K562 (cell line): ENCODE data around the gene TTC38. TPM values are rescaled to one million over a fixed set of nuclear protein-coding genes. Genes with fewer than 3 reads are reported as not detected.

ENCODE experiments used
- FOXJ3 ChIP-seq: sonication (generic); formaldehyde crosslinking; IDR thresholded peaks from 2 replicates; pipeline ENCODE4 v1.4.0; 2020; ENCODE audit warnings: mild to moderate bottlenecking, missing genetic modification reagents
- MECOM ChIP-seq: fragments of 250-450 bp; sonication (Bioruptor Pico); IDR thresholded peaks from 2 replicates; pipeline ENCODE4 v1.8.0; 2022; ENCODE audit warnings: inconsistent platforms
- MTA2 ChIP-seq: fragments of 450-650 bp; IDR thresholded peaks from 2 replicates; pipeline ENCODE4 v1.6.1; 2016; ENCODE audit warnings: low read depth
- TOE1 ChIP-seq, 2 experiments: fragments of 450-650 bp in 1 of 2; sonication (generic) in 1 of 2; formaldehyde crosslinking in 1 of 2; IDR thresholded peaks; 2 replicates each; pipeline versions ENCODE4 v1.7.1 to v1.8.0; 2016 to 2022; ENCODE audit warnings: borderline replicate concordance in 2 of 2, mild to moderate bottlenecking in 2 of 2, antibody characterized with exemption in 1 of 2, inconsistent platforms in 1 of 2, low read depth in 1 of 2, missing genetic modification reagents in 1 of 2, moderate library complexity in 1 of 2
- ZFPM2 ChIP-seq: fragments of 250-450 bp; sonication (Bioruptor Pico); IDR thresholded peaks from 2 replicates; pipeline ENCODE4 v1.5.1; 2022; ENCODE audit warnings: mild to moderate bottlenecking
- ZNF583 ChIP-seq: fragments of 250-450 bp; sonication (Bioruptor Pico); IDR thresholded peaks from 2 replicates; pipeline ENCODE4 v1.4.0; 2020
- polyA plus RNA-seq, 8 experiments: library from polyadenylated mRNA; depleted of rRNA in 4 of 8; stranded (reverse) in 5 of 8; unstranded in 3 of 8; fragments of >200 nt; fragmentation: Nextera tagmentation in 2 of 8; fragmentation: Illumina TruSeq in 1 of 8; extraction: Ambion mirVana in 2 of 8; extraction: Trizol in 1 of 8; gene quantifications; 2 replicates each; pipeline versions ENCODE4 v1.2.1 to v1.2.3, GENCODE V29; 2011 to 2014; ENCODE audit warnings: inconsistent platforms in 1 of 8, missing spikeins in 1 of 8
- total RNA-seq, 7 experiments: library from RNA; depleted of rRNA in 6 of 7; stranded (reverse); fragments of >200 nt in 6 of 7; fragmentation: Illumina TruSeq in 2 of 7; extraction: Trizol in 2 of 7; gene quantifications; 2 replicates each; pipeline versions ENCODE4 v1.2.1 to v1.2.3, GENCODE V29; 2011 to 2021; ENCODE audit warnings: low replicate concordance in 1 of 7
- TF ChIP-seq, protein P1 (sequence below): fragments of 450-650 bp; IDR thresholded peaks from 2 replicates; pipeline ENCODE4 v1.6.1; 2016
- TF ChIP-seq, protein P2 (sequence below): fragments of 250-450 bp; sonication (Bioruptor Pico); IDR thresholded peaks from 2 replicates; pipeline ENCODE4 v1.8.0; 2021; ENCODE audit warnings: moderate library complexity, mild to moderate bottlenecking, inconsistent platforms
- TF ChIP-seq, protein P3 (sequence below): fragments of 250-450 bp; sonication (Bioruptor Pico); IDR thresholded peaks from 2 replicates; pipeline ENCODE4 v1.5.0; 2021; ENCODE audit warnings: mild to moderate bottlenecking, moderate library complexity

Gene TTC38
- total and polyA plus RNA-seq, 9 of the 15 experiments (the other 6 are each of a cell fraction or from before 2014, with no cell fraction given), result 0.84 to 28.4 (median 18.1) TPM

DNA sequence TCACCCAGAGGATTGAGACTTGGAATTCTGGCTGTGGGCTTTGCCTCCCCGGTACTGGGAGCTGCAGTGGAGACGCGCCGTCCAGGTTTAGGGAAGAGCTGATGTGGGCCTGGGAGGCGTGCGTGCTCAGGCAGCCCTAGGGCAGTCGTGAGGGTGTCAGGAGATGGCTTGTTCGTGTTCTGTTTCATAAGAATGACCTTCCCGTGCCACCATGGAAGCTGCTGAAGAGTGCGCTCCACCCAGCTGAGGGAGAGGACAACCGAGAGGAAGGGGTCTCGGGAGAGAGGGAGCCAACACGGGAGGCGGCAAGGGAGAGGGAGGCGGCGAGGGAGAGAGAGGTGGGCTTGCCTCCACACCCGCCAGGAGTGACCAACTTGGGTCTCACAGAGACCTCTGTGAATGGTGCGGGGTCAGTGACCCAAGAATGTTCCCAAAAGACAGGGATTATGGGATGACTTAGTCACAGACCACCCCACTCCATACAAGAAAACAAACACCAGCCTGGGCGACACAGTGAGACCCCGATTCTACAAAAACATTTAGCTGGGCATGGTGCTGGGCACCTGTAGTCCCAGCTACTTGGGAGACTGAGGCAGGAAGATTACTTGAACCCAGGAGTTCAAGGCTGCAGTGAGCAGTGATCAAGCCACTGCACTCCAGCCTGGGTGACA is 53.0 kb downstream of the TTC38 start (continued):
- TF ChIP-seq, protein P1, sequence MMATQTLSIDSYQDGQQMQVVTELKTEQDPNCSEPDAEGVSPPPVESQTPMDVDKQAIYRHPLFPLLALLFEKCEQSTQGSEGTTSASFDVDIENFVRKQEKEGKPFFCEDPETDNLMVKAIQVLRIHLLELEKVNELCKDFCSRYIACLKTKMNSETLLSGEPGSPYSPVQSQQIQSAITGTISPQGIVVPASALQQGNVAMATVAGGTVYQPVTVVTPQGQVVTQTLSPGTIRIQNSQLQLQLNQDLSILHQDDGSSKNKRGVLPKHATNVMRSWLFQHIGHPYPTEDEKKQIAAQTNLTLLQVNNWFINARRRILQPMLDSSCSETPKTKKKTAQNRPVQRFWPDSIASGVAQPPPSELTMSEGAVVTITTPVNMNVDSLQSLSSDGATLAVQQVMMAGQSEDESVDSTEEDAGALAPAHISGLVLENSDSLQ, result no peak
- TF ChIP-seq FOXJ3 (CRISPR knock-in tag), result no peak
- TF ChIP-seq TOE1 (IDR thresholded peaks at IDR 0.05; ENCODE audit: borderline replicate concordance), result no peak
- TF ChIP-seq TOE1 (CRISPR knock-in tag; IDR thresholded peaks at IDR 0.05; ENCODE audit: borderline replicate concordance, low read depth), result no peak
- TF ChIP-seq ZFPM2 (CRISPR knock-in tag), result no peak
- TF ChIP-seq, protein P2, sequence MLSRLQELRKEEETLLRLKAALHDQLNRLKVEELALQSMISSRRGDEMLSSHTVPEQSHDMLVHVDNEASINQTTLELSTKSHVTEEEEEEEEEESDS (CRISPR knock-in tag), result no peak
- TF ChIP-seq, protein P3, sequence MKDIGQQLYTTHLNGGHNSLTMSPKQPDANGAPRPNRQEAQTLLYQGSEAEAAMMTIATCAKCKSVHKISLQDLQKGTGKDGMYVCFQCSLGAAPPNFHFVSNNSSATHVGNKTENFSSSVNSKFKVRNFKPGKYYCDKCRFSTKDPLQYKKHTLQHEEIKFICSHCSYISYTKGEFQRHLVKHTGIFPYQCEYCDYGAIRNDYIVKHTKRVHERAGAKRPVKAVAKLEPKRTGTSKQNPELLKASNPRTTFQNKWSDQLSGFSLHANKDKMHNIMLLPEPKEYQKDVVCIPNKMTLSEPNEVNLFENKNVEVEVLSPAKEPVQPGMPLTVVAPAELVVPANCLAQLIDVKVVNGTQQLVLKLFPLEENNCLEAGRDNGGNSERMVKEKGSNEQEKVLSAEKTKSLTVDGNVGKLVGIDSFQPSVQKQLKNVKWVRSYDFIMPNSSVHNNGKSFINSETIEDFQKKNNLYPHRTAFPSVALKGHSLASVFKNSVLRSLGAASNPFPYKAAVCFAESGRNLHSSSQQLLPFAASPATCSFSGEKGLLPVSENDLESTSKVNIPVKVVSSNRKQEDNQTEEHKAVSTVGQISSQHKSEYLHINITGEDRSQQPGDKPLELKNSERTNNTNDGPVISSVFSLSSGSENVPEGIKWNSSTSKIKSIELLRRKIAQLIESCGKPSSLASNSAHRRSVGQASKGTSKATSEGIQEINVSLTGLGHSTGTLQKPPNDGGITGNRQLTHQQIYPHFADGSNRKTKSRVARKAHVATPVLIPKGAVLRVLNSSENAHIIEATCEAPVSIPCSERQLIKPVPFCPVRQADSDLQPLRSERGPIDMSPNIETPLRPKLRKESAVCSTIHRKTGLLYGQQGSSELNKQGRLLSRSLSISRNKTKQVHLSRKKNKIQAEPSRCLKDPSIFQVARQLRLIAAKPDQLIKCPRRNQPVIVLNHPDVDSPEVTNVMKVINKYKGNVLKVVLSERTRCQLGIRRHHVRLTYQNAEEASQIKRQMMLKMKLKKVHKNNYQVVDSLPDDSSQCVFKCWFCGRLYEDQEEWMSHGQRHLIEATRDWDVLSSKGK, result no peak
- TF ChIP-seq ZNF583 (CRISPR knock-in tag), result no peak
- no peak for TF ChIP-seq MECOM (CRISPR knock-in tag)
- TF ChIP-seq MTA2, result no peak
